GM19467 (cell line): ENCODE data around the gene RIT2.

Experiments
- ATAC-seq: cut with Tn5 transposase; IDR thresholded peaks from one replicate; pipeline ENCODE4 v1.9.1; 2021; ENCODE audit warnings: mild to moderate bottlenecking, moderate library complexity; ENCODE audit not compliant: unreplicated experiment

Gene RIT2

GRCh38 chr18:43115076-43115921 lies at the start of gene RIT2:
TSS of gene RIT2 (minus strand) at chr18:43115685.
- ATAC-seq = no peak

GRCh38 chr18:43161528-43161927 lies 46.0 kb upstream of the RIT2 start:
- ATAC-seq = no peak

DNA sequence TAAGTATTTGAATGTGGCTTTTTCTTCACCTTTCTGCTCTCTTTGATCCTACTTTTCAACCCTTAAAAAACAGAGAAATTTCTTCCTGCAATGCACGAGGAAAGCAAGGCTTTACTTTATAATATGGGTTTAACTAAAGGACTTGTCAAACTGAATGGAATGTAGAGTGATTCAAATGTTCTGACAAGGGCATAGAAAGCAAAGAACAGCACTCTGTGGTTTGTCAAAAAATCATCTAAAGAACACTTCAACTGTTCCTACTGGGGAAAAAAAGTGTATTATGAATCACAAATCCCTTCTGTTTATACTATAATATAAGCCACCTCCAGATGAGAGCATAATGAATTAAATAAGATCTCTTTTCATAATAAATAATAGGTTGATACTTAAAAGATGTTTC lies 45.0 kb upstream of the RIT2 start:
- ATAC-seq = no peak

DNA sequence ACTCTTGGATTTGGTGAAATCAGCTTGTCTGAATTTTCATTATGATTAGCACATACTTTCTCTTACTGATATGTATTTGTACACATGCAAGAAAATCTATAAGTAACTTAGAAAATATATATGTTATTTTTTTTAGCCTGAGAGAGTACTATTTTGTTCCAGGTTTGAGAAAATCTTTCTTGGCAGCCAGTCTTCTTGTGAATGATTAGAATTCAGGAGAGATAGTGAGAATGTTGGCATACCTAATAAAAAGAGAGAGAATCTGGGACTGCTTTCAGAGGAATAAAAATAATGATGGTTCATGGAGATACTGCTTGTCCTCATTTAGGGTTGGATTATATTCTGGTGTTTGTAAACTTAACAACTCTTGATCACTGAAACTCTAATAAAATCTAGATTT lies 44.4 kb upstream of the RIT2 start:
- no peak for ATAC-seq

- ATAC-seq = no peak
Measured at GRCh38 chr18:43159086-43159770, 43.7 kb upstream of the RIT2 start.

GRCh38 chr18:43158381-43158780 lies 42.9 kb upstream of the RIT2 start:
- no peak for ATAC-seq

DNA sequence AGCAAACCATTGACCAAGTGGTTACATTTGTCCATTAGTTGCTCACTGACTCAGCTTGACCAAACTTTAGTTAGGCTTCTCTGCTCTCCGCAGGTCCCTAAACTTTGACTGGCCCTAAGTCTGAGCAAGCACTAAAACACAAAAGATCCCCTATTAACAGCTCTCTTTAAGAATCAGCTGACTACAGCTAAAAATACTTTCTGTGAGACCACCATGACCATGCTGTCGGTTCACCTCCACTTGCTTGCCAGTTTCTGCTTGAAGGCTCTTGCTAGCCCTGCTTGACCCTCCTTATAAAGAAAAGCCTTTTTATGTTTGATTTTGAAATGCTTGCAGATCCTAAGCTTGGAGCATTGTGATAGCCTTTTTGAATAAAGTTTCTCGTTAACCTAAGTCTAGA lies 40.4 kb upstream of the RIT2 start:
- no peak for ATAC-seq

DNA sequence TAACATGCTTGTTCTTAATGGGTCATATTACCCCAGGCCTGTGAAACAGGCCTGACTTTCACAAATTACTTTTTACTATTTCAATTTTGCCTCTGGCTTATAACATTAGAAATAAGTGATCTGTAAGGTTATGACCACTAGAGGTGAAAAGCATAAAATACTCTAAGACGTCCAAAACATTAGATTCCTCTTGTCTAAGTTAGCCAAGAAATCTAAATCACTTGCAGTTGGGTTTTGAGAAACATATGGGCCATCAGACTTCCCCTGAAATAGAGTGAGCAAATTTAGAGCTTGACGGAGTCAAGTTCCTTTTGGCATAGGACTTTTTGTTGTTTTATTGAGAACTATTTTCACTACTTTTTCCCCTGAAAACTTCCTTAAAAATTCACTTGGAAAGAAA lies 32.7 kb upstream of the RIT2 start:
- ATAC-seq = no peak

- ATAC-seq = no peak
Measured at GRCh38 chr18:43141208-43141607, 25.7 kb upstream of the RIT2 start.

DNA sequence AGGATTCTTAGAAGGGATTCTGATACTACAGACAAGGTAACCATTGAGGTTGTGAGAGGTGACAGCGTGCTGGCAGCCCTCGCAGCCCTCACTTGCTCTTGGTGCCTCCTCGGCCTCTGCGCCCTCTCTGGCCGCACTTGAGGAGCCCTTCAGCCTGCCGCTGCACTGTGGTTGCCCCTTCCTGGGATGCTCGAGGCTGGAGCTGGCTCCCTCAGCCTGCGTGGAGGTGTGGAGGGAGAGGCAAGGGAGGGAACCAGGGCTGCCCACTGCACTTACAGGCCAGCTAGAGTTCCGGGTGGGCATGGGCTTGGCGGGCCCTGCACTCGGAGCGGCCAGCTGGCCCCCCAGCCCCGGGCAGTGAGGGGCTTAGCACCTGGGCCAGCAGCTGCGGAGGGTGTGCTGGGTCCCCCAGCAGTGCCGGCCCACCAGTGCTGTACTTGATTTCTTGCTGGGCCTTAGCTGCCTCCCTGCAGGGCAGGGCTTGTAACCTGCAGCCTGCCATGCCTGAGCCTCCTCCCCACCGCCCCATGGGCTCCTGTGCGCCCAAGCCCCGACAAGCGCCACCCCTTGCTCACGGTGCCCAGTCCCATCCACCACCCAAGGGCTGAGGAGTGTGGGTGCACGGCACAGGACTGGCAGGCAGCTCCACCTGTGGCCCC lies 23.9 kb upstream of the RIT2 start:
- no peak for ATAC-seq

DNA sequence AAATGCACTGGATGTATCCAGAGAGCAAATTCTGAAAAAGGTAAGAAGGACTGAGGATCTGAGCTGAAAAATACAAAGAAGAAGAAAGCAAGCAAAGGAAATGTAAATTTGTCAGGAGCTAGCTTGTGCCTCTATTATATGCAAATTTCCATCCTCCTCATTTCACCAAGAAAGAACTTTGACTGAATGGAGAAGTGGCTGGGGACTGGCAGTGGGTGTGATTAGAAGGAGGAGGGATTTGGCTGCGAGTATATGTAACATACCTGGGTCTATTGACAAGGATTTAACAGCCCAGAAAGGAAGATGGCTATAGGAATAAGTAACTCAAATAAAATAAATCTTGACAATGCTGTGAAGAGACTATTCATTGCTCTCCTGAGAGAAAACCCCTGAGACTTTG lies 19.4 kb upstream of the RIT2 start:
- no peak for ATAC-seq

GRCh38 chr18:43130716-43131260 lies 15.3 kb upstream of the RIT2 start:
- ATAC-seq = no peak

GRCh38 chr18:43129946-43130524 lies 14.6 kb upstream of the RIT2 start:
- no peak for ATAC-seq

- no peak for ATAC-seq
Measured at GRCh38 chr18:43125471-43125870, 10.0 kb upstream of the RIT2 start.

DNA sequence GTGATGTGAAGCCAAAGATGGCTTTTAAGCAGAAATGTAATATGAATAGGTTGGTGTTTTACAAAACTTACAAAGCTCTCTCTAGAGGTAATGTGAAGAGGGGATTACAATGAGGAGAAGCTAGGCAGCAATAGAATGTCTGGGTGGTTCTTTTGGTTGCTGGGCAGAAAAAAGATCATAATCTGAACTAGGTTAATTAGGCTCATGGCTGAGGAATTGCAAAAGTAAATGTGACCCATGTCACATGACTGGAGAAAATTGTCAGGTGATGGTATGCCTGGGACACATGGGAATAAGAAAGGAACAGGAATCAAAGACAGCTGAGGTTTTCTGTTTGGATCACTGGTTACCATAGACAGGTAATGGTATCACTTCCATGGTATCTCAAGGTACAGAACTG lies 7.5 kb upstream of the RIT2 start:
- no peak for ATAC-seq

- no peak for ATAC-seq
Measured at GRCh38 chr18:43116699-43117294, 1.3 kb upstream of the RIT2 start.

DNA sequence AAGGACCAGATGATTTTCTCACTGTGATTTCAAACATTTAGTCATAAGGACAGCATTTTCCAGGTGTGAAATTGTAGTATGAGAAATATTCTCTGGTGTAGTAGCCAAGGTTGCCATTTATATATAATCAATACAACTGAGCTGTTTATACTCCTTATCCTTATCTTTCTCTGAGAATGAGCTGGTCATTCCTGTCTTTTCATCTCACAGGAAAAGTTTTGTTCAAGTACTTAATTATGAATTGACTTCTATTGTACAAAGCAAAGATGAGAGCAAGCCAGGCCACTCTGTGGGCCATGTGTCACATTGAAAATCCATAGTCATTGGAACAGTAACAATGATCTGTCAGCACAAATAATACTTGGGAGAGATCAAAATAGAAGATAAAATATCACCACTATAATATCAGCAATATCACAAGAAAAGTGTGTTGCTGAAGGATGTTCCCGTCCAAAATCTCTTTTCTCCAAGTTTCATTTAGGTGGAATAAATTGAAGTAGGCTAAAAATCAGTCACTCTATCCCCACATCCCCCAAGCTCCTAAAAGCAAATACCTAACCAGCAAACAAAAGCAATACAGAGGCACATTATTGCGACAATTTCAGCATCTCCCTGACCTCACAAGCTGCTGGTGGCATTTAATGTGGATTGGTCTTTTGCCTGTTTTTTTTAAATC lies 2.1 kb downstream of the RIT2 start:
- ATAC-seq = no peak

DNA sequence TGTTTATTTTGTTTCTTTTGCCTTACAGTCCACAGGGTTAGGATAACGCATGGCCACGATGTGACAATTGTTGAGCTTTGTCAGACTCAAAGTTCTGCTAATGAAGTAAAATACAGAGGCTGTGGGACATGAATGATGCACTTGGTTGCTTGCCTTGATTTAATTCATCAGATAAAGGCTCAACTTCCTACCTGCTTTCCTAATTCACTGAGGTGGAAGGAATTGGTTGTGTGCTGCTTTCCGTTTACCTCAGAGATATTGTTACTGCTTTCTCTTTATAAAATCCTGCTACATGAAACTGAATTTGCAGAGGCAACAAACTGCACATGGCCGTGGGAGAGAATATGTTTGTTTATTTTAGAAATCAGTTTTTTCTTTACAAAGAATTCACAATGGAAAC lies 6.6 kb downstream of the RIT2 start:
- ATAC-seq = no peak

GRCh38 chr18:43108469-43108868 lies 7.0 kb downstream of the RIT2 start:
- ATAC-seq = no peak

- no peak for ATAC-seq
Measured at GRCh38 chr18:43093646-43094045, 21.8 kb downstream of the RIT2 start.
